Effector CD8-positive, alpha-beta T cell (primary cell): ENCODE results near the gene TRIP11.
"Not testable (repeated sequence)": the region's sequence is repeated elsewhere in the genome, so short reads cannot be mapped to it uniquely, and the experiment has no call there.

Experiments
- DNase-seq: peaks from one replicate; lab custom pipeline; 2025; lab: John Stamatoyannopoulos, UW
- total RNA-seq, 4 experiments: gene quantifications; one replicate each; lab custom pipeline; 2026; lab: John Stamatoyannopoulos, UW

Gene TRIP11
- 105 to 174 (median 140) reads per million in 4 experiments for total RNA-seq

DNA sequence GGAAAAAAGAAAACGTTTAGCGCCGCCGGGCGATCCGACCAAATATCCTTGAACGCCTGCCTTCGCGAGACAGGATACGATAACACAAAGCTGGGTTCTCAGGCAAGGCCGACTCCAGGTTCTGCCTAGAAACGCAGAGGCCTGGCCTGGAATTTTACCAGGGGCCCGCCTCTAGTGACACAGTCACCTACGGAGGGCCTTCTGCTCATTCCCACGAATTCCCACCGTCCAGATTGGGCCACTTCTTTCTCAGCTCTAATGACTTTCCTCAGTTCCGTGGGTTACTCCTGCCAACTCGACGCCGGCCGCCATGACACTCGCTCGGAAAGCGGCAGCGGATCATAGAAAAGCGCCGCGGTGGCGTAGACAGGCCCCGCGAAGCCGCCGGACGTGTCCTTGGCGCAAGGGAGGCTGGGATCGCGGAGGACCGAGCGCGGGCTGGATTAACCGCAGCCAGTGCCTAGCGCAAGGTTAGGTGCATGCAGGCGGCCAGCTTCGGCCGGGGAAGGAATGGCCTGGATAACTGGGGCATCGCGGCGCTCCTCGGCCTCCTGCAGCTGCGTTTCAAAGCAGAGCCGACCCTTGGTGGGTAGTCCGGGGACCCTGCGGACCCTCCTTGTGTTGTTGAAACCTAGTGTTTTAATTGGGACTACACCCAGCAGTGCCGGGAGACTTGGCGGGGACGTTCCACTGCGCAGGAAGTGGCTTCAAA is at the start of gene TRIP11:
Gene TRIP11, minus strand, starts transcription at position 341 of the 712 bp plus-strand sequence. CDS start 374 bp downstream, outside the sequence.
- peak; percentile 79 for DNase-seq

DNA sequence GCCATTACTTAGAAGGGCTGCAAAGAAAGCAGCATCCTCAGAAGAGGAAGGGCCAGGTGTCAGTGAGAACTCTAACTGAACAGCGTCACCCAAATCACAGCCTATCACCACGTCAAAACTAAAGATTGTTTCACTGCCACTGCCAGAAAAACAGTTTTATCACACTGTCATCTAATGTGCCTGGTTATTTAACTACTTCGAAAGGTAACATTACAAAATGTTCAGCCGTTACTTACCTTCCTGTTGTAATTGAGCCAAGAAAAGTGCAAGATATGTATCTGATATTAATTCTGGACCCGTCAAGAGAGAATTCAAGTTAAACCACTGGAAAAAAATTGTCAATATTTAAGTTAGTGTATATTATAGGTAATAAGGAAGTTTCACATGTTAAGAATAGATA is 48.6 kb upstream of the TRIP11 start:
- DNase-seq: no peak

DNA sequence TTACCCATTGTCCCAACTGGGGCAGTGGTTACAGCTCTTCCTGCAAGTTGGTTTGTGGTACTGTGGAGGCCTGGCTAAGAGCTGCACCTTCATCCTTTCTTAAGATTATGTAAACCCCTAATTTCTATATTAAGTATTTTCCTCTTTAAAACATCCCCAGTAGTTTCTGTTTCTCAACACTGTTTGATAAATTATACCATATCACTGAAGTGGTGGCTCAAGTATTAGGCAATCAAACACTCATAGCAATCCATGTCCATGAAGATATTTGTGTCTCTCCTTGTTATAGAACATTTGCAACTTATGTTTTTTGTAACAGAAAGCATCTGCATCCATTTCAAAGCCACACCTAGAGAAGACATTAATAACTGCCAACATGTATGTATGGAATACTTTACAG is 34.7 kb upstream of the TRIP11 start:
- DNase-seq: no peak

DNA sequence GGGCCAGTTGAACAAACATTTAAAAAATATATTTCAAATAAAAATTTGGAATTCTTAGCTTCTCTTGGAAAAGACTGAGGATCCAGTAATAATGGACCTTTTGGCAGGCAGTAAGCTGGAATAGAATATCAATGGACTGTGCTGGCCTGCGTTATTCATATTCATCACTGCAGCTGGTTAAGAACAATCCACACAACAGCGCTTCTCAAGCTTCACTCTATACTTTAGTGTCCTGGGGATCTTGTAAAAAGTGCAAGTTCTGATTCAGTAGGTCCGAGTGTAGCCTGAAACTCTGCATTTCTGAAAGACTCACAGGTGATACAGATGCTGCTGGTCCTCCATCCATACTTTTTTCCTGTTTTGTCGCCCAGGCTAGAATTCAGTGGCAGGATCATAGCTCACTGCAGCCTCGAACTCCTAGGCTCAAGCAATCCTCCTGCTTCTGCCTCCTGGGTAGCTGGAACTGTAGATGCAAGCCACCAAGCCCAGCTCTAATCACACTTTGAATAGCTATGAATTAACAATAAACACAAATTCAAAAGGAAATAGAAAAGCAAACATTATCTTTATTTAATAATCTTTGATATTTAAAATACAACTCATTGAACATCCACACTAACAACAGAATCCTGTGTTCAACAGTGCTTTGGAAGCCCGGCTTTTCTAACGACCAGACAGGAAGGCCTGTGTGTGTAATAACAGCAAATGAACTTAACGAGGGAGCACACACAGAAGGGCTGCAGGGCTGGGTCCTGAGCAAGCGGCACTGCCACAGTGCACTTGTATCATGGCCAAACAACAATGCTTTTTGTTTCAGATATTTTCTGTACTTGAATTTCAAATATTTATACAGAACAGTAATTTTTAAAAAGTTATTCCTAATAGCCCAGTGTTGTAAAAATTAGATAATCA is 18.4 kb upstream of the TRIP11 start:
- DNase-seq: no peak

DNA sequence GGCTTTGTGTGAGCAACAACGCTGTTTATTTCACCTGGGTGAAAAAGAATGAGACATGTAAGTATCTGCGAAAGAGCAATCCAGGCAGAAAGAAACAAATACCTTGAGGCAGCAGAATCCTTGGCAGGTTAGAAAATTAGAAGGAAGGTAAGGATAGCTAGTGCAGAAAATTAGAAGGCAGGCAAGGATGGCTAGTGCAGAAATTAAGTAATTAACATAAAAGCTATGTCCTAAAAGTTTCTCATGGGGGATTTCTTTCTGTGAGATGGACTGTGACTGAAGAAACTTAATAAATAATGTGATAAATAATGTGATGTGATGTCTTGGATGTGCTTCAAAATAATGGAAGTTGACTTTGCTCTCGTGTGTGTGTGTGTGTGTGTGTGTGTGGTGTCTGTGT is 9.9 kb upstream of the TRIP11 start:
- DNase-seq: no peak

DNA sequence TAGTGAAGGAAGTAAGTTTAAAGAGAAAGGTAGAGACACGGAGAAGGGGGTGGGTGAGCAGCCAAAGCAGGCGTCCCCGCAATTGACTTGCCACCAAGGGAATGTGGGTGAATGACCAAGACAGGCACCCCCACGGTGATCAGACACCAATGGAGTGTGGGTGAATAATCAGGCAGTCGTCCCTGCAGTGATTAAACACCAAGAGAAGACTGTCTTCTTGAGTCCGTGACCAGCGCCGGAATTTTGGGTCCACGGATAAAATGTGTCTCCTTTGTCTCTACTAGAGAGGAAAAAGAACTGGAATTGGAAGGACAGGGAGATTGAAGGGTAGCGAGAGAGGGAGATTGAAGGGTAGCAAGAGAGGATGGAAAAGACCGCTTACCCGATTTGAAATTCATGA is 9.4 kb upstream of the TRIP11 start:
- DNase-seq: not testable (repeated sequence)

DNA sequence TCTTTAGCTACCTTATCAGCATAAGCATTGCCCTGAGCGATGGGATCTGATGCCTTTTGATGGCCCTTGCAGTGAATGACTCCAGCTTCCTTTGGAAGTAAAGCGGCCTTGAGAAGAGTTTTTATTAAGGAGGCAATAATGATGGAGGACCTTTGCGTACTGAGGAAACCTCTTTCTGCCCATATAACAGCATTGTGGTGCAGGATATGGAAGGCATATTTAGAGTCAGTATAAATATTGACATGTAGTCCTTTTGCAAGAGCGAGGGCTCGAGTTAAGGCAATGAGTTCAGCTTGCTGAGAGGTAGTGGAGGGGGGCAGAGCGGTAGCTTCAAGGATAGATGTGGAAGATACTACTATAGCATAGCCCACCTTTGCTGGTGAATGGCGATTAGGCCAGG is 6.0 kb upstream of the TRIP11 start:
- not testable (repeated sequence) for DNase-seq

DNA sequence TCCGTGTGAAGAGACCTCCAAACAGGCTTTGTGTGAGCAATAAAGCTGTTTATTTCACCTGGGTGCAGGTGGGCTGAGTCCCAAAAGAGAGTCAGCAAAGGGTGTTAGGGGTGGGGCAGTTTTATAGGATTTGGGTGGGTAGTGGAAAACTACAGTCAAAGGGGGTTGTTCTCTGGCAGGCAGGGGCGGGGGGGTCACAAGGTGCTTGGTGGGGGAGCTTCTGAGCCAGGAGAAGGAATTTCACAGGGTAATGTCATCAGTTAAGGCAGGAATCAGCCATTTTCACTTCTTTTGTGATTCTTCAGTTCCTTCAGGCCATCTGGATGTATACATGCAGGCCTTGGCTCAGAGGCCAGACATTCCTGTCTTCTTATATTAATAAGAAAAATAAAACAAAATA is 1.9 kb upstream of the TRIP11 start:
- DNase-seq: not testable (repeated sequence)

DNA sequence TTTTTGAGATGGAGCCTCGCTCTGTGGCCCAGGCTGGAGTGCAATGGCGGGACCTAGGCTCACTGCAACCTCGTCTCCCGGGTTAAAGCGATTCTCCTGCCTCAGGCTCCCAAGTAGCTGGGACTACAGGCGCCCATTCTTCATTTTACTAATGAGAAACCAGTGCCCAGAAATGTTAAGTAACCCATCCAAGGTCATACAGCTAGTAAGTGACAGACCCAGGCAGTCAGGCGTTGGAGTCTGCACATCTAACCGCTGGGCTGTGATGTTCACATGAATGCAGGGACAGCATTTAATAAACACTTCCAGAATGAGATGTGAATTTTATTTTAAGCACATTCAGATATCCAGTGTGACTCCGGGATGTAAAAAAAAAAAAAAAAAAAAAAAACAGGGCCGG is 1.3 kb upstream of the TRIP11 start:
- no peak for DNase-seq

DNA sequence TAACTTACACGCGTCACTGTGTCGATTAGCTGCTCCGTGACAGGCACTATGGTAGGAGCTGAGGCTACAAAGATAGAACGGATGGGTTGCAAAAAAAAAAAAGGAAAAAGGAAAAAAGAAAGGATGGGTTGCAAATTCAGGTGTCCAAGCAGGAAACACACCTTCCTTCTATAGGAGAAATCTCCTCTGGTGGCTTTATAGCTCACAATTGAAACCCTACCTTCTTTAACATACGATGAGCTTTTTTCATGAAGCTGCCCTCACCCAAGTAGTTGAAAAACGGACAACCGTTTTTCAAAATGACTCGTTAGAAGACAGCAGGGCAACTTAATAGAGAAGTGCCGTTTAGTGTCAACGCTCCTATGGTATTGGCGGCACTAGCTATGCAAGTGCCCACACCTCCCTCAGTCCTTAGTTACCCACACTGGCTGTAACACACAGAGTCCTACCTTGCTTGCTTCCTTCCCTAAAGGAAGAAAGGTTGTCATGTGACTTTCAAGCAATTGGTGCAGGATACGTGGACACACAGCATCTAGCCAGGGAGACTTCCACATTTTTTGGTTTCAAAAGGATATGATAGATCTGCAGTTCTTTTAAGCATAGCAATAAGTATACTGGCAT is 682 bp upstream of the TRIP11 start:
- DNase-seq: no peak

DNA sequence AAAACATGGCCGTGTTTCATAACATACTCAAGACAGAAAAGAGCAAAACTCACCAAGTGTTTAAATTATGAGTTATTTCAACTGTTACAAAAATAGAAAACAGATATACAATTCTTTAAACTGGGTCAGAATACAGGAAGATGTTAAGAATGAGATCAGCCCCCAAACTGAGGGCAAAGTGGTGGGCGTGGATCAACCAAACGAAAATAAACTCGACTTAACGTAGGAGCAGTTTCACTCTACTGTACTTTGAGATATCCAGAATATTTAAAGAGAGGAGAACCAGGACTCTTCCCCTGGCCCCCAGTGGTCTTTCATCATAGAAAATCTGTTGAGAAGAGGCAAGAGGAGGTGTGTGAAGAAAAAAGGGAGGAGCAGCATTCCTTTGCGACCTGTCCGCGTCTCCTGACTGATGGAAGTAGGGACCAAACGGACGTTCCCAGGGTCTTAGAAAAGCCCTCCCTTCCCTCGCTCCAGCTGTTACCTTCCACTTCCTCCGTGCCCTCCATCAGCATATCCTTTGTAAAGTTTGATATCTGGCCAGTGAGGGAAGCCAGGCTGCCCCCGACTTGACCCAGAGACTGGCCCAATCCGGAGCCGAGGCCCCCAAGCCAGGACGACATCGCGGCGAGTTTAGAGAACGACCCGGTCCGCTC is 668 bp downstream of the TRIP11 start:
- DNase-seq: no peak

DNA sequence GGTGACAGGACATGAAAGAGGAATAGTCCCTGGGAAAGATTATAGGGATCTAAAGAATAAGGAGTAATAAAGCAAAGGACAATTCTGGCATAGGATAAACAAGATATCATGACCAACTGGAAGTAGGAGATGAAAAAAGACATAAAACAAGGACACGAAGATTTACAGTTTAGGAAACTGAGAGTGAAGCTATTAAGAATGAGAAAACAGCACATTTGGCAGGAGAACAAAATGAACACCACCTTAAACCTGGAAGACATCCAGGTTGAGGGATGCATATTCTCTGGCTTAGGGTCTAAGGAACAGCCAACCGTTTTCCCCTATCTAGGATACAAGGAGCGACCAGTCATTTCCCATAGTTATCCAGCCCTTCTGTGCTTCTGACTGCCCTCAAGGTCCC is 1.9 kb downstream of the TRIP11 start:
- no peak for DNase-seq

DNA sequence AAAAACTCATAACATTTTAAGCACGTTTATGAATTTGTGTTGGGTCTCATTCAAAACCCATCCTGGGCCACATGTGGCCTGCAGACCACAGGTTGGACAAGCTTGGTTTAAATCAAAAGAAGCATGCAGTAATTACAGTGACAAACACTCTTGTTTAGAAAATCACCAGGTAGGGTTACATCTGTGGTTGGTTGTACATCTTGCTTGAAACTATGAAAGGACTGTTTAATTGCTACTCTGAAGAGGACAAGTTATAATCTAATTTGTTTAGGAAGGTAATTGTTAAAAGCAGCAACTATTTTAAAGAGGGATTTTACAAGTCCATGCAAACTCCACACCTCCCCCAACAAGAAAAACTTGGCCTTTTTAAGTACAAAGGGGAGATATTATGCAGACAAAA is 4.0 kb downstream of the TRIP11 start:
- no peak for DNase-seq

DNA sequence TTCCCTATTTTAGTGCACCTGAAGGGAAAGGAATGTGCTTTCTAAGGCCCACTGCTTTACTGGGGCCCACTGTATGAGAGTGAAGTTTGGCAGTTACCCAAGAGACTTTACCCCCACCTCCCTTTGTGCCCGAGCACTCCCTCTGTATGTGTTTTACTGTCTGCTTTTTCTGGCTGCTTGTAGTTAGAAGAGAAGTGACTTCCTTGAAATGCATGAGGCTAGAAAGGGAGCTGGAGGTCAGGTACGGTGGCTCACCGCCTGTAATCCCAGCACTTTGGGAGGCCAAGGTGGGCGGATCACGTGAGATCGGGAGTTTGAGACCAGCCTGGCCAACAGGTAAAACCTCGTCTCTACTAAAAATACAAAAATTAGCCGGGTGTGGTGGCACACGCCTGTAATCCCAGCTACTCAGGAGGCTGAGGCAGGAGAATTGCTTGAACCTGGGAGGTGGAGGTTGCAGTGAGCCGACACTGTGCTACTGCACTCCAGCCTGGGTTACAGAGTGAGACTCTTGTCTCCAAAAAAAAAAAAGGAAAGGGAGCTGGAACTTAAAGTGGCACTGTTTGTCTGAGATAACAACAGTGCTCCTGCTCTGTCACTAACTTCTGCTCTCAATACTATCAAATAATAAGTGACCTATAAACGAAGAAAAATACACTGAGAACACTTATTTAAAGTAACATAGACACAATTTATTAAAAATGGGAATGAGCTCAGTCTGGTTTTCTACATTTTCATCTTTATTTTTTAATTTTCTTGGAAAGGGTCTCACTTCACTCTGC is 5.8 kb downstream of the TRIP11 start:
- no peak for DNase-seq

DNA sequence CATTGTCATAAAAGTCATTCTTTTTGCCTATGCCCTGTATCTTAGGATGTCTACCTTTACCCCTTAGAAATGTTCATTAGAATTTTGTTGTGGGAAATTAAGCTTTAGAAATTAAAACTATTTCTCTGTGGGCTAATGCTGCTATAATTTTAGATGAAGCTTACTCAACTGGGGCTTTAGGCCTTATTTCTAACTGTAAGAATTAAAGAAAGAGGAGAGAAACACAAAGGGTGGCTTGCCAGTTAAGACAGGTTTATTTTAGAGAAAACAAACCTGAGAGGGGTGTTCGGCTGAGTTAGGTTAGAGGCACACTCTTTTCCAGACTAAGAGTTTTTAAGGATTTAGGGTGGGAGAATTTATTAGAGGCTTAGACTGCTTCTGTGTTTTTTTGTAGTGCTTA is 6.4 kb downstream of the TRIP11 start:
- DNase-seq: no peak

DNA sequence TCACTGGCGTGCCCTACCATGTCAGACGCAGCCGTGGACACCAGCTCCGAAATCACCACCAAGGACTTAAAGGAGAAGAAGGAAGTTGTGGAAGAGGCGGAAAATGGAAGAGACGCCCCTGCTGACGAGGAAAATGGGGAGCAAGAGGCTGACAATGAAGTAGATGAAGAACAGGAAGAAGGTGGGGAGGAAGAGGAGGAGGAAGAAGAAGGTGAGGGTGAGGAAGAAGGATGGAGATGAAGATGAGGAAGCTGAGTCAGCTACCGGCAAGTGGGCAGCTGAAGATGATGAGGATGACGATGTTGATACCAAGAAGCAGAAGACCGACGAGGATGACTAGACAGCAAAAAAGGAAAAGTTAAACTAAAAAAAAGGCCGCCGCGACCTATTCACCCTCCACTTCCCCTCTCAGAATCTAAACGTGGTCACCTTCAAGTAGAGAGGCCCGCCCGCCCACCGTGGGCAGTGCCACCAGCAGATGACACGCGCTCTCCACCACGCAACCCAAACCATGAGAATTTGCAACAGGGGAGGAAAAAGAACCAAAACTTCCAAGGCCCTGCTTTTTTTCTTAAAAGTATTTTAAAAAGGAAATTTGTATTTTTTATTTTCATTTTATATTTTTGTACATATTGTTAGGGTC is 13.2 kb downstream of the TRIP11 start:
- no peak for DNase-seq

DNA sequence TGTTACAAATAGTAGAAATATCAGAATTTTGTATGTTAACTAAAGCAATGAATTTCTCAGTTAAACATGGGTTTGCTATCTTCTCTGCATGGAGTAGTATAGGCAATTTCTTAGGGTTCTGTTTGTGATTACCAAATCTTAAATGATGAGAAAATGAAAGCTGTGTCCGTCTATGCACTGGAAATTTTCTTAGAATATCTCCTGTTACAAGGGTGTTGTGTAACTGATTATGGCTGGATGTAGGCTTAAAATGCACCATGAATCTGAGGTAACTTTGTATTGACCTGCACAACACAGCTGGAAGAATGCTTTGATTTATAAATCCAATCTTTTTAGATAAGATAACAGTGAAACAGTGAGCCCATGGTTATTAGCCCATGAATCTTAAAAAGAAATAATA is 17.8 kb downstream of the TRIP11 start:
- no peak for DNase-seq

DNA sequence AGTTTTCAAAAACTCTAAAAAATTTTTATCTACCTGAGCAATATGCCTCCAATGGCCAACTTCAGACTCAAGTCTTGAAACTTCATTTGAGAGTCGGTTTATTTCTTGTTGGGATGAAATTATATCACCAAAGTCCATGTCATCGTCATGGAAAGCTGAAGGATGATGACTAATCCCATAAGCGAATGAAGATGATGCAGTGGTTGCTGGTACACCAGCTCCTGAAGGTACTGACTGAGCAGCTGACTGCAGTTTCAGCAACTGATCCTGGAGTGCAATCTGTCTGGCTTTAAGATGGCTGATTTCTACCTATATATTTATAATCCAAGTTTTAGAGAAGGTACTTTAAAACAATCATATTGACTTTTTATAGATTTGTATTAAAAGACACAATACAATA is 18.3 kb downstream of the TRIP11 start:
- DNase-seq: no peak

DNA sequence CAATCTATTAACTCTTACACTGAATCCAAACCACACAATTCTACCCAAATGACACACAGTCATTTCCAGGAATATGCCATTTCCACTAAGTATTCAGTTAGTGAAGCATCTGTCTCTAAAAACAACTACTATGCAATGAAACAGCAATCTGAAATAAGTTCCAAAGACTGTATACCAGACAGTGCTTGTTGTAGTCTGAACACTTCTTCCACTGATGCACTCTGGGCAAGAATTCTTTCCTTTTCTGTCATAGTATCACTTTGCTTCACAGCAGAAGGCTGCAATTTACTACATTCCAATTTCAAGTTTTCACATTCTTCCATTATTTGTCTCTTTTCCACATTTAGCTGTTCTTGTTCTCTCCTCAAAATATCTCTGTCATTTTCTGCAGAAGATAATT is 25.8 kb downstream of the TRIP11 start:
- DNase-seq: no peak

DNA sequence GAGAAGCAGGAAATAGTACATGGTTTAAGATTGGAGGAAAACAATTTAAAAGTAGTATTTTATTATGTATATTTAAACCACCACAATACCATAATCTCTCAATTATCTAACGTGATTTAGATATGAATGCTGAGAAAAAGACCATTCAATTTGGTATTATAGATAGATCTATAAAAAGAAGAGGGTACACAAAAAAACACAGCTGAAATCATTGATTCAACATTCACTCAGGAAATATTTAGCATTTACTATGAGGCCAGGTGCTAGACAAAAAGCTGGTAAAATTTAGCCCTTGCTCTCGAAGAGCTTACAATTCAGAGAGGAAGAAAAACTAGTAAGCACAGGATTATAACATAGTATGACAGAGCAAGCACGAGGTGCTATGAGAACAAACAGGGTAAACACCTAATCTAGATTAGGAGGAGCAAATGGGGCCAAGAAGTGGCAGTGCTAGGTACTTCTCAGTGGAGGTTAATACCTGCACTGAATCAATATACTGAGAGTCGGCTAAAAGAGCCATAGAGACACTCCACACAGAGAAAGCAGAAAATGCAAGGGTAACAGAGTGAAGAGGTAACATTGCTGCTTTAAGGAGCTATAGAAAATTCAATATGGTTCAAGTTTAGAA is 27.6 kb downstream of the TRIP11 start:
- DNase-seq: no peak
